Measurements from ENCODE around the gene MDGA2.
"Not testable (repeated sequence)": the region's sequence is repeated elsewhere in the genome, so short reads cannot be mapped to it uniquely, and the experiment has no call there.

MDGA2 gene

DNA sequence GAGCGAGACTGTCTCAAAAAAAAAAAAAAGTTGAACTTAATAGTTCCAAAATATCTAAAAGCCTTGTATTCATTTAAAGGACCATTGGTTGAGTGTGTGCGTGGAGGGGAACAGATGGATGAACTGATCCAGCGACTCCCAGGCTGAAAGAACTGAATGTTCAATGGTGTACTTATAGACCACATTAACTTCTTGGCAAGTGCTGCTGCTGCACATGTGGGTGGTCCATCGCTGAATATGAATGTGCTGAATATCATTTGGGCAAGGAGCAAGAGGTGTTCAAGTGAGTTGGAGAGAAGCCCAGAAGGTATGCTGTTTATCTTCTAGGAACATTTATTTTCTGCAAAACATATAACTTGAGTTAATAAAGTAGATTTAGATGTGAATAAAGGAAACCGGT, 734.8 kb downstream of the MDGA2 start:
- Histone ChIP-seq H3K4me3 (replicated peaks; ENCODE audit: low read depth, low read length) (no peak overlapping the region), H3K27me3 (replicated peaks; ENCODE audit: control insufficient read depth, insufficient read depth, low read length) (no peaks in the 10 kb centered on the region), H3K36me3 (ENCODE audit: control insufficient read depth, insufficient read depth, low read length) (no peaks in the 10 kb centered on the region)
- TF ChIP-seq, protein P1, sequence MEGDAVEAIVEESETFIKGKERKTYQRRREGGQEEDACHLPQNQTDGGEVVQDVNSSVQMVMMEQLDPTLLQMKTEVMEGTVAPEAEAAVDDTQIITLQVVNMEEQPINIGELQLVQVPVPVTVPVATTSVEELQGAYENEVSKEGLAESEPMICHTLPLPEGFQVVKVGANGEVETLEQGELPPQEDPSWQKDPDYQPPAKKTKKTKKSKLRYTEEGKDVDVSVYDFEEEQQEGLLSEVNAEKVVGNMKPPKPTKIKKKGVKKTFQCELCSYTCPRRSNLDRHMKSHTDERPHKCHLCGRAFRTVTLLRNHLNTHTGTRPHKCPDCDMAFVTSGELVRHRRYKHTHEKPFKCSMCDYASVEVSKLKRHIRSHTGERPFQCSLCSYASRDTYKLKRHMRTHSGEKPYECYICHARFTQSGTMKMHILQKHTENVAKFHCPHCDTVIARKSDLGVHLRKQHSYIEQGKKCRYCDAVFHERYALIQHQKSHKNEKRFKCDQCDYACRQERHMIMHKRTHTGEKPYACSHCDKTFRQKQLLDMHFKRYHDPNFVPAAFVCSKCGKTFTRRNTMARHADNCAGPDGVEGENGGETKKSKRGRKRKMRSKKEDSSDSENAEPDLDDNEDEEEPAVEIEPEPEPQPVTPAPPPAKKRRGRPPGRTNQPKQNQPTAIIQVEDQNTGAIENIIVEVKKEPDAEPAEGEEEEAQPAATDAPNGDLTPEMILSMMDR (IDR thresholded peaks at IDR 0.05; ENCODE audit: insufficient read depth, low read length, poor library complexity, severe bottlenecking) = no peak
- no peak for DNase-seq (ENCODE audit: extremely low read depth, insufficient read length)

DNA sequence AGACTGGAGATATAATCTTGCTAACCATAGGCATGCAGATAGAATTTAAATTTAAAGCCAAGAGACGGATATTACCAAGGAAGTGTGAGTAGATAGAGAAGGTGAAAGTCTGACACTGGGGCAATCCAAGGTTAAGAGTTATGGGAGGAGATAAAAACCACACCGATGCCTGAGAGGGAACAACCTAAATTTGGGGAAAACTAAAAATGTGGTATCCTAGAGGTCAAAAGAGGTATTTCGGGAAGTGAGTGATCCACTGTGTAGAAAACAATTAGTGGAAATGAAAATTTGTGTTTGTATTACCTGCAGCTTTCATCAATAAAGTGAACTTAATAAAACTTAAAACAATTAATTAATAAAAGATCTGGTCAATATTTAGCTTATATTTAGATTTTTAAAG, 754.9 kb downstream of the MDGA2 start:
- TF ChIP-seq, protein P1 (IDR thresholded peaks at IDR 0.05; ENCODE audit: insufficient read depth, low read length, poor library complexity, severe bottlenecking) = no peak
- no peak for DNase-seq (ENCODE audit: extremely low read depth, insufficient read length)
- no peaks in the 10 kb centered on the region for H3K36me3 ChIP-seq (ENCODE audit: control insufficient read depth, insufficient read depth, low read length)
- H3K27me3 ChIP-seq (replicated peaks; ENCODE audit: control insufficient read depth, insufficient read depth, low read length) = no peaks in the 10 kb centered on the region
- H3K4me3 ChIP-seq (replicated peaks; ENCODE audit: low read depth, low read length) = no peak overlapping the region

DNA sequence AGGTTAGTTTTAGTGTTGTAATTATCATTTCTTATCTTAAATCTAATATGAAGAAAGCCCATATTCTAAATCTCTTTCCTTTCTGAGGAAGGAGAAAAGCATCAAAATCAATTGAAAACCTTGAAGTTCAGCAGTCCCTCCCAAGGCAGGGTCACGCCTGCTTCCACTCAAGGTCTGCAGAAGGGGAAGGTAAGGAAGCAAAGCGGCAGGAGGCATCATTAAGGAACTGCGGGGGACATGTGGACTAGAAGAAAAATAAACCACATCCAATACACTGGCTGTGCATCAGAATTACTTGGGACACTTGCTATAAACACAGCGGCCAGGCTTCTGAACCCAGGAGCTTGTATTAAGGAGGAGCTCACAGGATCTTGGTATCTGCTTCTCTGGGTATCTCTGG, 759.9 kb downstream of the MDGA2 start:
- DNase-seq (ENCODE audit: extremely low read depth, insufficient read length); H3K36me3 ChIP-seq (ENCODE audit: control insufficient read depth, insufficient read depth, low read length); H3K27me3 ChIP-seq (replicated peaks; ENCODE audit: control insufficient read depth, insufficient read depth, low read length); H3K4me3 ChIP-seq (replicated peaks; ENCODE audit: low read depth, low read length): not testable (repeated sequence)

DNA sequence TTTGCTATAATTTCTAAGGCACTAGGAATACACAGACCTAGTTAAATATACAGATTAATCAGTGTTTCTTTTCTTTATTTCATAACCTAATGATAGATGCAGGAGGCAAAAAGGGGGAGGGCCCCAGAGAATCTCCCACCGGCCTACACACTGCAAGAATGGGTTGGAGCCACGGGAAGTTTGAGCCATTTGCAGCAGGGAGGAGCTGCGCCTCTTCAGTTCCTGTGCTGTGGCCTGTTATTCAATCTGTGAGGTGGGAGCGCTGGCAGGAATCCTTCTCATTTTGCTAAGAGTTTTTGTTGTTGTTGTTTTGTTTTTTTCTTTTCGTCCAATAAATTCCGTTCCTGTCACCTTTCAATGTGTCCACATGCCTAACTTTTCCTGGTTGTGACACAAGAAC, 772.6 kb downstream of the MDGA2 start:
- H3K36me3 ChIP-seq (ENCODE audit: control insufficient read depth, insufficient read depth, low read length) = no peaks in the 10 kb centered on the region
- DNase-seq (ENCODE audit: extremely low read depth, insufficient read length) = no peak
- H3K4me3 ChIP-seq (replicated peaks; ENCODE audit: low read depth, low read length) = no peak overlapping the region
- TF ChIP-seq, protein P1 (IDR thresholded peaks at IDR 0.05; ENCODE audit: insufficient read depth, low read length, poor library complexity, severe bottlenecking) = no peak
- H3K27me3 ChIP-seq (replicated peaks; ENCODE audit: control insufficient read depth, insufficient read depth, low read length) = no peaks in the 10 kb centered on the region

DNA sequence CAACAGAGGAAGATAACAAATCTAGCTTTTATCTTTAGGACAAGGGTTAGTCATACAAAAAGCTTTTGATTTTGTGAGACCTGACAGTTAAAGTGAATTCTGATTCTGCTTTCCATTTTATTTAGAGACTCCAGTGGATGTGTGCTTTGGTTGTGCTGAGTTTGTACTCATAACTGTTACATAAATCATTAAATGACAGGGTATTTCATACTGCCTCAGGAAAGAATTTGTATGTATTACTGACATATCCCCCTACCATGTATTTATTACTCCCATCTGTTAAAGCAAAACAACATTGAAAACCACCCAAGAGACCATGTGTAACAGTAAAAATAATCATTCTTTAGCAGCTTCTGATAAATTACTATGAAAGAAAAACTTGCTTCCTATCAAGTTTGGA, 780.9 kb downstream of the MDGA2 start:
- Histone ChIP-seq H3K4me3 (replicated peaks; ENCODE audit: low read depth, low read length) (no peak overlapping the region), H3K27me3 (replicated peaks; ENCODE audit: control insufficient read depth, insufficient read depth, low read length) (no peaks in the 10 kb centered on the region), H3K36me3 (ENCODE audit: control insufficient read depth, insufficient read depth, low read length) (no peaks in the 10 kb centered on the region)
- TF ChIP-seq, protein P1 (IDR thresholded peaks at IDR 0.05; ENCODE audit: insufficient read depth, low read length, poor library complexity, severe bottlenecking) = no peak
- DNase-seq (ENCODE audit: extremely low read depth, insufficient read length) = no peak

DNA sequence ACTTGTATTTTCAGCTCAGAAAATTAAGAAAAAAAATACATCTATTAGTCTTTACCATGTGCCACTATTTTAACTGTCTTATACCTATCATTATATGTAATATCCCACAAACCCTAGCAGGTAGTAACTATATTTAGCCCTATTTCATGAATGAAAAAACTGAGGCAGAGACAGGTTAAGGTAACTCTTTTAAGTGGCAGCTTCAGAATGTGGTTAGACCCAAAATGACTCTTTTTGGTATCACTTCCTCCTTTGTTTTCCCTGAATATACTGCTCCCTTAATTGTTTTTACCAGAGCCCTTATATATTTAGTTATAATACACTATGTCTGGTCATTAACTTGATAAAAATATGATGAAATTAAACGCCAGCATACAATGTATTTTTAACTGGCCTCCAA, 788.3 kb downstream of the MDGA2 start:
- Histone ChIP-seq H3K36me3 (ENCODE audit: control insufficient read depth, insufficient read depth, low read length) (no peaks in the 10 kb centered on the region), H3K27me3 (replicated peaks; ENCODE audit: control insufficient read depth, insufficient read depth, low read length) (no peaks in the 10 kb centered on the region), H3K4me3 (replicated peaks; ENCODE audit: low read depth, low read length) (no peak overlapping the region)
- DNase-seq (ENCODE audit: extremely low read depth, insufficient read length) = no peak
- TF ChIP-seq, protein P1 (IDR thresholded peaks at IDR 0.05; ENCODE audit: insufficient read depth, low read length, poor library complexity, severe bottlenecking) = no peak

Measured in GM06990 (cell line).